ENCODE measurements around the gene LETMD1. TPM values are rescaled to one million over a fixed set of nuclear protein-coding genes. Genes with fewer than 3 reads are reported as not detected.
A peak's percentile ranks its signal among the peaks of the same experiment; 100 is the strongest.

The LETMD1 gene
- total and polyA plus RNA-seq, 9 of the 15 experiments (the other 6 are each of a cell fraction or from before 2014, with no cell fraction given), result 58.7 to 163 (median 75.4) TPM

DNA sequence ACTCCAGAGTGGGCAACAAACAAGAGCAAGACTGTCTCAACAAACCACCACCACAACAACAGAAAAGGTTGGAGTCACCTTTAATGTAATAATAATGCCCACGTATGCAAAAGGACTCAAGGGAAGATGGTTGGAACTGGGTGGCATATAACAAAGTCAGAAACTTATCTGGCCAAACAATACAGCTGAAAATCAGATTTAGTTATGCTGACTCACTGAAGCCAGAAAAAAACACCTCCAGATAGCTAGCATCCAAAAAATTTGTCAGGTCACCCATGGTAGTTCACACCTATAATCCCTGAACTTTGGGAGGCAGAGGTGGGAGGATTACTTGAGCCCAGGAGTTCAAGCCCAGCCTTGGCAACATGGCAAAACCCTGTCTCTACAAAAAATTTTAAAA is 46.3 kb upstream of the LETMD1 start (continued):
- peak; percentile 52; the same call in 1 of the 2 replicates for TF ChIP-seq DPF2 (IDR thresholded peaks at IDR 0.05)
- TF ChIP-seq C11orf30 (IDR thresholded peaks at IDR 0.05; ENCODE audit: low read depth), result peak; percentile 85
- no peak for TF ChIP-seq ARHGAP35 (IDR thresholded peaks at IDR 0.05; ENCODE audit: partially characterized antibody)
- TF ChIP-seq SOX6 (IDR thresholded peaks at IDR 0.05), result peak; percentile 50
- peak; percentile 10; the same call in 1 of the 2 replicates for TF ChIP-seq MAFK (IDR thresholded peaks at IDR 0.05; ENCODE audit: low read length)
- TF ChIP-seq, protein P1, sequence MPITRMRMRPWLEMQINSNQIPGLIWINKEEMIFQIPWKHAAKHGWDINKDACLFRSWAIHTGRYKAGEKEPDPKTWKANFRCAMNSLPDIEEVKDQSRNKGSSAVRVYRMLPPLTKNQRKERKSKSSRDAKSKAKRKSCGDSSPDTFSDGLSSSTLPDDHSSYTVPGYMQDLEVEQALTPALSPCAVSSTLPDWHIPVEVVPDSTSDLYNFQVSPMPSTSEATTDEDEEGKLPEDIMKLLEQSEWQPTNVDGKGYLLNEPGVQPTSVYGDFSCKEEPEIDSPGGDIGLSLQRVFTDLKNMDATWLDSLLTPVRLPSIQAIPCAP (CRISPR knock-in tag; IDR thresholded peaks at IDR 0.05; ENCODE audit: borderline replicate concordance), result no peak
- TF ChIP-seq SMARCA4 (IDR thresholded peaks at IDR 0.05), result 0 out of 2 replicates have a peak, but pooled peaks have one; percentile 26
- TF ChIP-seq NR2C2 (CRISPR knock-in tag; IDR thresholded peaks at IDR 0.05), result no peak
- no peak for TF ChIP-seq NR2C2 (tag; IDR thresholded peaks at IDR 0.05)
- TF ChIP-seq HIVEP1 (CRISPR knock-in tag; IDR thresholded peaks at IDR 0.05), result no peak
- TF ChIP-seq, protein P2, sequence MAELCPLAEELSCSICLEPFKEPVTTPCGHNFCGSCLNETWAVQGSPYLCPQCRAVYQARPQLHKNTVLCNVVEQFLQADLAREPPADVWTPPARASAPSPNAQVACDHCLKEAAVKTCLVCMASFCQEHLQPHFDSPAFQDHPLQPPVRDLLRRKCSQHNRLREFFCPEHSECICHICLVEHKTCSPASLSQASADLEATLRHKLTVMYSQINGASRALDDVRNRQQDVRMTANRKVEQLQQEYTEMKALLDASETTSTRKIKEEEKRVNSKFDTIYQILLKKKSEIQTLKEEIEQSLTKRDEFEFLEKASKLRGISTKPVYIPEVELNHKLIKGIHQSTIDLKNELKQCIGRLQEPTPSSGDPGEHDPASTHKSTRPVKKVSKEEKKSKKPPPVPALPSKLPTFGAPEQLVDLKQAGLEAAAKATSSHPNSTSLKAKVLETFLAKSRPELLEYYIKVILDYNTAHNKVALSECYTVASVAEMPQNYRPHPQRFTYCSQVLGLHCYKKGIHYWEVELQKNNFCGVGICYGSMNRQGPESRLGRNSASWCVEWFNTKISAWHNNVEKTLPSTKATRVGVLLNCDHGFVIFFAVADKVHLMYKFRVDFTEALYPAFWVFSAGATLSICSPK (IDR thresholded peaks at IDR 0.05; ENCODE audit: borderline replicate concordance), result no peak
- no peak for TF ChIP-seq KLF1 (tag; IDR thresholded peaks at IDR 0.05)
- peak; percentile 8; the same call in 1 of the 2 replicates for TF ChIP-seq TAL1 (IDR thresholded peaks at IDR 0.05)
- TF ChIP-seq HNRNPL (IDR thresholded peaks at IDR 0.05; ENCODE audit: low read depth, low read length), result no peak
- TF ChIP-seq MAFF (IDR thresholded peaks at IDR 0.05; ENCODE audit: low read length), result peak; percentile 61

All from K562 (cell line).